Esophagus squamous epithelium (tissue), 5 donors: Measurements from ENCODE around the gene ZNF516. TPM values are rescaled to one million over a fixed set of nuclear protein-coding genes. Genes with fewer than 3 reads are reported as not detected.

Experiments used
- DNase-seq: peaks from one replicate; lab custom pipeline; 2025; lab: John Stamatoyannopoulos, UW
- H3K27ac ChIP-seq, 4 donors: fragments of 200-600 bp; sonication (generic); one replicate each; pipeline ENCODE4 v1.5.1; 2016 to 2019; ENCODE audit warnings: mild to moderate bottlenecking in 1 of 4
- H3K27me3 ChIP-seq, 4 donors: fragments of 200-600 bp; sonication (generic); 1 replicate in 3 of 4; 2 replicates in 1 of 4; pipeline versions ENCODE4 v1.5.1 to v1.6.0; 2017 to 2021; ENCODE audit warnings: antibody characterized with exemption in 1 of 4
- H3K36me3 ChIP-seq, 3 donors: fragments of 200-600 bp; sonication (generic); one replicate each; pipeline ENCODE4 v1.5.1; 2016 to 2019
- H3K4me1 ChIP-seq, 3 donors: fragments of 200-600 bp; sonication (generic); one replicate each; pipeline ENCODE4 v1.5.1; 2017 to 2019
- H3K4me3 ChIP-seq, 4 donors: fragments of 200-600 bp; sonication (generic); 1 replicate in 3 of 4; 2 replicates in 1 of 4; pipeline ENCODE4 v1.5.1; 2016 to 2019; ENCODE audit warnings: mild to moderate bottlenecking in 2 of 4, moderate library complexity in 1 of 4
- H3K9me3 ChIP-seq, 3 donors: fragments of 200-600 bp; sonication (generic); one replicate each; pipeline ENCODE4 v1.5.1; 2016 to 2019
- POLR2A ChIP-seq, 4 donors: fragments of 450-650 bp; IDR thresholded peaks; one replicate each; pipeline ENCODE4 v1.6.1; 2017; ENCODE audit warnings: antibody characterized with exemption in 4 of 4, mild to moderate bottlenecking in 4 of 4, moderate library complexity in 3 of 4
- WGBS, 2 donors: methylation state at CpG; one replicate each; pipeline ENCODE4 v1.1.5; 2018; 5-methylcytosine and 5-hydroxymethylcytosine counted together
- intact Hi-C: fragments of 100-400 bp; cut with DNase I; formaldehyde crosslinking; loops from one replicate; pipeline ENCODE4 v1.15.0; 2022
- total RNA-seq, 4 donors: library from RNA; depleted of rRNA; stranded (reverse); fragments of >200 nt; gene quantifications; one replicate each; pipeline ENCODE4 v1.1.0, GENCODE V29; 2016
- TF ChIP-seq, protein P1 (sequence below), 6 experiments: fragments of 450-650 bp in 4 of 6; fragments of 200-600 bp in 2 of 6; sonication (generic) in 2 of 6; IDR thresholded peaks; one replicate each; pipeline ENCODE4 v1.5.1; 2016 to 2019; ENCODE audit warnings: antibody characterized with exemption in 6 of 6, mild to moderate bottlenecking in 4 of 6, moderate library complexity in 4 of 6
- donor health status: DM: yes; HTN: yes; CAD: no.

ZNF516 gene
- total RNA-seq, 4 donors from 2014 or later: 18.0 to 23.9 (median 19.2) TPM

DNA sequence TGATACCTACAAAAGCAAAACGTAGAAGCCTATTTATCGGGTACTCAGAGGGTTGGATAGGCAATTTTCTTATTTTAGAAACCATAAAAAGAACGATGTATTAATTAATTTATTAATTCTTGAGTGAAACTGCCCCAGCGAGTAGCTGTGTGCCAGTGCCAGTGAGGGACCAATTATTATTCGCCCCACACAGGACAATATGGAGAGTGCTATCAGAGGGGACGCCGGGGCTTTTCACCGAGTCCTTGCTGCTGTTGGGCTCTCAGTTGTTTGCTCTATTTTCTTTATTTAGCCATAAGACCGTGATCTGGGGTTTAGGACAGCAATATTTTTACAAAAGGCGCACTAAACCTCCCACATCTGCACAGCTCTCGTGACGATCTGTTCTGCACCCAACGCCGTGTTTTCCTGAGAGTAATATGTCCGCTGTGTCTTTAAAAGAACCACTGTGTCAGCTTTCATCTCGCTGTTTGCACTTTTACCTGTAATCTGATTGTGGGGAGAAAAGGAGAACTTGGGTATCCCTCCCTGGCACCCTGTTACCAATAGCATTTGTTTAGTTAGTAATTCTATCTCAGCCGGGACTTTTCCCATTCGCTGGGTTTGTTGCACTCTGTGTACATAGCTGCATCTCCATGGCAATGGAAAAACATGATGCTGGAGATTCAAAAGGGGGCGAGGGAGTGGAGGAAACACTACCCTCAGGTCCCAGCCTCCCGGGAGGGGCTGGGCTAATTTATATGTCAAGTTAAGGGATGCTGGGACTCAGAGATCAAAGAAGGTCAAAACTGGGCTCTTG lies 30.1 kb upstream of the ZNF516 start:
- intact Hi-C loops: no loop called here
- H3K9me3 ChIP-seq: no peaks in the 10 kb centered on the region
- peak overlapping the region; percentile 13 to 68 (median 56) for H3K27ac ChIP-seq
- peaks cover 0 to 32% (median 10%) of the 10 kb centered on the region in 3 donors for H3K4me1 ChIP-seq
- H3K36me3 ChIP-seq: no peaks in the 10 kb centered on the region
- H3K27me3 ChIP-seq: peaks cover 0 to 18% (median 0%) of the 10 kb centered on the region in 4 donors
- peak overlapping the region in 3 of 4 donors; percentile 38 to 53 (median 38) for H3K4me3 ChIP-seq
- TF ChIP-seq POLR2A (IDR thresholded peaks at IDR 0.05): no peak
- TF ChIP-seq, protein P1, sequence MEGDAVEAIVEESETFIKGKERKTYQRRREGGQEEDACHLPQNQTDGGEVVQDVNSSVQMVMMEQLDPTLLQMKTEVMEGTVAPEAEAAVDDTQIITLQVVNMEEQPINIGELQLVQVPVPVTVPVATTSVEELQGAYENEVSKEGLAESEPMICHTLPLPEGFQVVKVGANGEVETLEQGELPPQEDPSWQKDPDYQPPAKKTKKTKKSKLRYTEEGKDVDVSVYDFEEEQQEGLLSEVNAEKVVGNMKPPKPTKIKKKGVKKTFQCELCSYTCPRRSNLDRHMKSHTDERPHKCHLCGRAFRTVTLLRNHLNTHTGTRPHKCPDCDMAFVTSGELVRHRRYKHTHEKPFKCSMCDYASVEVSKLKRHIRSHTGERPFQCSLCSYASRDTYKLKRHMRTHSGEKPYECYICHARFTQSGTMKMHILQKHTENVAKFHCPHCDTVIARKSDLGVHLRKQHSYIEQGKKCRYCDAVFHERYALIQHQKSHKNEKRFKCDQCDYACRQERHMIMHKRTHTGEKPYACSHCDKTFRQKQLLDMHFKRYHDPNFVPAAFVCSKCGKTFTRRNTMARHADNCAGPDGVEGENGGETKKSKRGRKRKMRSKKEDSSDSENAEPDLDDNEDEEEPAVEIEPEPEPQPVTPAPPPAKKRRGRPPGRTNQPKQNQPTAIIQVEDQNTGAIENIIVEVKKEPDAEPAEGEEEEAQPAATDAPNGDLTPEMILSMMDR (IDR thresholded peaks at IDR 0.05): no peak
- no peak for DNase-seq
- WGBS, 2 donors: 24 to 25% methylated on average over 20 of the region's 20 CpGs

DNA sequence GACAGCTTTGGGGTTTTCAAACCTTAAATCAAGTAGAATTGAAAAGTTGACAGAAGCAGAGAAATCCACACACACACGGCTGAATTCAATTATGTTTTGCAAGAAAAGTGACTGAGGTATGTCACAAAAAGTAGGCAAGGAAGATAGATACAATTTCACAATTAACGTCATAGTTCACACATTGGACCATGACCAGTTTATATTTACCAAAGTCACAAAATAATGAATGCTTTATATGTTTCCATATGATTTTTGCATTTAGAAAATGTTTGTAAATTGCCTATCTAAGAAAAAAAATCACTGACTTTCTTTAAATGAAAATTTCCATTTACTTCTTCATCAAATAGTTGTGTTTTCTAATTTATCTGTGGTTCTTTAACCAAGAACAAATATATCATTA lies 29.4 kb upstream of the ZNF516 start:
- Histone ChIP-seq H3K9me3 (no peaks in the 10 kb centered on the region), H3K27me3 (peaks cover 0 to 18% (median 0%) of the 10 kb centered on the region in 4 donors), H3K27ac (peak overlapping the region in 2 of 4 donors; percentile 58 to 68), H3K4me1 (peaks cover 0 to 31% (median 10%) of the 10 kb centered on the region in 3 donors), H3K4me3 (no peak overlapping the region), H3K36me3 (no peaks in the 10 kb centered on the region)
- intact Hi-C loops: no loop called here
- 73 to 81% methylated on average over 2 of the region's 2 CpGs for WGBS, 2 donors
- DNase-seq: no peak
- TF ChIP-seq, protein P1 (IDR thresholded peaks at IDR 0.05): no peak
- TF ChIP-seq POLR2A (IDR thresholded peaks at IDR 0.05): no peak

- Histone ChIP-seq H3K9me3 (no peaks in the 10 kb centered on the region), H3K4me1 (peaks cover 0 to 12% (median 0%) of the 10 kb centered on the region in 3 donors), H3K4me3 (no peak overlapping the region), H3K27me3 (peaks cover 0 to 14% (median 0%) of the 10 kb centered on the region in 4 donors), H3K27ac (peak overlapping the region in 2 of 4 donors; percentile 64 to 75), H3K36me3 (no peaks in the 10 kb centered on the region)
- intact Hi-C loops: no loop called here
- no peak for TF ChIP-seq POLR2A (IDR thresholded peaks at IDR 0.05)
- TF ChIP-seq, protein P1 (IDR thresholded peaks at IDR 0.05): no peak
- DNase-seq: no peak
- 70 to 79% methylated on average over 1 of the region's 1 CpG for WGBS, 2 donors
These were observed 27.5 kb upstream of the ZNF516 start for GRCh38 chr18:76522551-76522950.

DNA sequence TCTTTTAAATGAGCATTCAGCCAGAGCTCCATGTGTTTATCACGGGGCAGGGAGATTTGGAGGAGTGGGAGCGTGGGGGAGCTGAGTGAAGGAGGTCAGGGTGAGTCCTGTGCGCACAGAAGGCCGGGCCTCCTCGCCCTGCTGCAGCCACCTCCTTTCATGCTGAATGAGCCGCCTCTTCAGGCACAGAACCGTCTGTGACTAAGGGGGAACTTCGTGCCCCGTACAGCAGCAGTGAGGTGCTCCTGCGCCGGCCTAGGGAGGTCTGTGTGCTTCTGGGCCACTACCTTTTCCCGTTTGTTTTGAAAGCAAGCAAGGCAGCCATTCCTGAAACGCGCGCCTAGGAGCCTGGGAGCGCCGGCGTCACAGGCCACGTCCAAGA lies 27.1 kb upstream of the ZNF516 start:
- no peak for DNase-seq
- peak overlapping the region; percentile 9 to 75 (median 63) for H3K27ac ChIP-seq
- H3K4me3 ChIP-seq: no peak overlapping the region
- WGBS, 2 donors: 79 to 87% methylated on average over 13 of the region's 19 CpGs
- TF ChIP-seq POLR2A (IDR thresholded peaks at IDR 0.05): no peak
- TF ChIP-seq, protein P1 (IDR thresholded peaks at IDR 0.05): no peak
- intact Hi-C loops: no loop called here
- no peaks in the 10 kb centered on the region for H3K36me3 ChIP-seq
- H3K9me3 ChIP-seq: no peaks in the 10 kb centered on the region
- H3K27me3 ChIP-seq: peaks cover 0 to 10% (median 0%) of the 10 kb centered on the region in 4 donors
- H3K4me1 ChIP-seq: peaks cover 0 to 12% (median 0%) of the 10 kb centered on the region in 3 donors
